Measurements from ENCODE around the gene ARSB. TPM values are rescaled to one million over a fixed set of nuclear protein-coding genes. Genes with fewer than 3 reads are reported as not detected.

The ARSB gene
- total RNA-seq, 1 experiment from 2014 or later: 8.4 TPM

DNA sequence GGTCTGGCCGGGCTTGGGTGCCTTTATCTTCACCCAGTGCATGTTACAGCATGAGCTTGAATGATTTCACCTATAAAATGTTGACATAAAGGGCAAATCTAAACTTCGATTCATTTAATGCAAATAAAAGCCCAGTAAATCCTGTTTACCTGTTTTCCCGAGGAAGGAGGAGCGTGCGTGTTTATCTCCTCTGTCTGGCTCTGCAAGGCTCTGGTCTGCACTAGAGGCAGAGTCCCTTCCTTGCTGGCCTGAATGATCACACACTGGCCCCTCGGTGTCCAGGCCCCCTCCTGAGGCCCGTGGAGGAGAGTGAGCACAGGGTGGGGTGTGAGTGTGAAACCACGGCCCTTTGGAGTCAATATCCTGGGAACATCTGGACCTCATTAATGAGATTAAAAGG is 211.5 kb downstream of the ARSB start:
- Histone ChIP-seq H3K4me2 (no peak overlapping the region), H3K9me3 (ENCODE audit: insufficient read depth, low read depth) (no peaks in the 10 kb centered on the region), H3K9me2 (ENCODE audit: insufficient read depth) (no peaks in the 10 kb centered on the region), H3K27ac (no peak overlapping the region), H3K79me2 (ENCODE audit: low read depth) (no peaks in the 10 kb centered on the region), H3K27me3 (ENCODE audit: insufficient read depth, low read depth) (no peaks in the 10 kb centered on the region), H3K36me3 (ENCODE audit: low read depth) (no peaks in the 10 kb centered on the region), H3K4me3 (no peak overlapping the region), H3F3A (ENCODE audit: insufficient read depth, low read depth) (peaks cover 3% of the 10 kb centered on the region), H3K4me1 (replicated peaks; ENCODE audit: insufficient read depth) (0 out of 2 replicates have a peak, but pooled peaks cover 6% of the 10 kb centered on the region), H4K20me1 (ENCODE audit: insufficient read depth) (no peaks in the 10 kb centered on the region), H2AFZ (no peak overlapping the region)
- TF ChIP-seq, protein P1, sequence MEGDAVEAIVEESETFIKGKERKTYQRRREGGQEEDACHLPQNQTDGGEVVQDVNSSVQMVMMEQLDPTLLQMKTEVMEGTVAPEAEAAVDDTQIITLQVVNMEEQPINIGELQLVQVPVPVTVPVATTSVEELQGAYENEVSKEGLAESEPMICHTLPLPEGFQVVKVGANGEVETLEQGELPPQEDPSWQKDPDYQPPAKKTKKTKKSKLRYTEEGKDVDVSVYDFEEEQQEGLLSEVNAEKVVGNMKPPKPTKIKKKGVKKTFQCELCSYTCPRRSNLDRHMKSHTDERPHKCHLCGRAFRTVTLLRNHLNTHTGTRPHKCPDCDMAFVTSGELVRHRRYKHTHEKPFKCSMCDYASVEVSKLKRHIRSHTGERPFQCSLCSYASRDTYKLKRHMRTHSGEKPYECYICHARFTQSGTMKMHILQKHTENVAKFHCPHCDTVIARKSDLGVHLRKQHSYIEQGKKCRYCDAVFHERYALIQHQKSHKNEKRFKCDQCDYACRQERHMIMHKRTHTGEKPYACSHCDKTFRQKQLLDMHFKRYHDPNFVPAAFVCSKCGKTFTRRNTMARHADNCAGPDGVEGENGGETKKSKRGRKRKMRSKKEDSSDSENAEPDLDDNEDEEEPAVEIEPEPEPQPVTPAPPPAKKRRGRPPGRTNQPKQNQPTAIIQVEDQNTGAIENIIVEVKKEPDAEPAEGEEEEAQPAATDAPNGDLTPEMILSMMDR (conservative IDR thresholded peaks at IDR 0.05): no peak
- no peak for TF ChIP-seq EZH2 (IDR thresholded peaks at IDR 0.05; ENCODE audit: low read depth)
- DNase-seq: no peak
- CTCF ChIA-PET: no interaction called here
- POLR2A ChIA-PET (ENCODE audit: unreplicated experiment): no interaction called here
- BruUV-seq (replicated peaks): no TSS peak
- intact Hi-C loops (cut with micrococcal nuclease; ENCODE audit: unreplicated experiment): no loop called here

DNA sequence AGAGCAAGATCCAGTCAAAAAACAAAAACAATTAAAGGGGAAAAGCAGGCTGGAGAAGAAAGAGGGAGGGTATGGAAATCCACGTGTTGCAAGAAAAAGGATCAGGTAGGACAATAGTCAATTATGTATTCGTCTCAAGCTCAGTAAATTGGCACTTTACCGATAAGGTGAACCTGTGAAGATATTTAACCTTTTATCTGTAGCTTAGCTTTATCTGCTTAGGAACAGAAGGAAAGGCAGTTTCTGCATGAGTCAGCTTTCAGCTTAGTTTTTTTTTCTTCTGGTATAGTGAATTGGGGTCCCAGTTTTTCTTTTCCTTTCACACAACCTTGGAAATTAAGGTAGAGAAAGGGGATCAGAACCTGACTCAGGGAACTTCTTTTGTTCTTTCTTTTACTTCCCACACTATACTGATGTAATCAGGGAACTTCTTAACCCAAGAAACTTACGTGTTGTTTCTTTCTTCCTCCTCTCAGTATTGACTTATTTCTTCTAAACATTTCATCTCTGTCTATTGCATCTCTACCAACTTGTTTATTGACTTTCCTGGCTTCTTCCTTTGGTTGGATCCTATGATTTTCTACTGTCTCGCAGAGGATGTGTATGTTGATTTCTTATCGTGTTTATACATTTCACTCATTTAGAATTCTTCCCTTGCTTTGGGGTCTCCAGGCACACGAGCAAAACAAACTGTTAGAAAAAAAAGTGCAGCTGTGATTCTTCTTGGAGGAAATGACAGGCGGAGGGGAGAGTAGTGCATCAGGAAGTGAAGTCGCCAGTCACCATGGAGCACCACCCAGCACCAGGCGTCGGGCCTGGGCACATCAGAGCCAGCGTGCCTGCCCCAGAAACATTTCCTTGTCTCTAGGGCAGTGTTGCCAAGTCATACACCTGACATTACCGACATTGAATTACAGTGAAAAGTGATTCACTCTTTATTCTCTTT is 213.6 kb downstream of the ARSB start:
- Histone ChIP-seq H3K4me2 (no peak overlapping the region), H2AFZ (peak overlapping the region; percentile 16; the same call in 1 of the 2 replicates), H3K79me2 (ENCODE audit: low read depth) (no peaks in the 10 kb centered on the region), H3K4me3 (no peak overlapping the region), H3K9me2 (ENCODE audit: insufficient read depth) (no peaks in the 10 kb centered on the region; the same call in 1 of the 2 replicates), H3K9me3 (ENCODE audit: insufficient read depth, low read depth) (no peaks in the 10 kb centered on the region), H3K36me3 (ENCODE audit: low read depth) (no peaks in the 10 kb centered on the region), H3K4me1 (replicated peaks; ENCODE audit: insufficient read depth) (no peaks in the 10 kb centered on the region), H4K20me1 (ENCODE audit: insufficient read depth) (no peaks in the 10 kb centered on the region), H3K27me3 (ENCODE audit: insufficient read depth, low read depth) (no peaks in the 10 kb centered on the region), H3F3A (ENCODE audit: insufficient read depth, low read depth) (peaks cover under 1% of the 10 kb centered on the region), H3K27ac (no peak overlapping the region)
- DNase-seq: peak in 1 of 2 experiments; percentile 41
- TF ChIP-seq, protein P1 (conservative IDR thresholded peaks at IDR 0.05): no peak
- TF ChIP-seq EZH2 (IDR thresholded peaks at IDR 0.05; ENCODE audit: low read depth): no peak
- CTCF ChIA-PET: no interaction called here
- intact Hi-C loops (cut with micrococcal nuclease; ENCODE audit: unreplicated experiment): no loop called here
- no TSS peak for BruUV-seq (replicated peaks)
- POLR2A ChIA-PET (ENCODE audit: unreplicated experiment): no interaction called here

GRCh38 chr5:78768781-78769380 is 216.2 kb downstream of the ARSB start:
- H3K27me3 ChIP-seq (ENCODE audit: insufficient read depth, low read depth): no peaks in the 10 kb centered on the region
- DNase-seq: no peak
- H3K4me1 ChIP-seq (replicated peaks; ENCODE audit: insufficient read depth): no peaks in the 10 kb centered on the region
- no peaks in the 10 kb centered on the region for H3K9me3 ChIP-seq (ENCODE audit: insufficient read depth, low read depth)
- intact Hi-C loops (cut with micrococcal nuclease; ENCODE audit: unreplicated experiment): no loop called here
- H3K9me2 ChIP-seq (ENCODE audit: insufficient read depth): no peaks in the 10 kb centered on the region; the same call in 1 of the 2 replicates
- BruUV-seq (replicated peaks): no TSS peak
- no peak overlapping the region for H3K4me2 ChIP-seq
- H3K27ac ChIP-seq: no peak overlapping the region
- no peaks in the 10 kb centered on the region for H3K36me3 ChIP-seq (ENCODE audit: low read depth)
- CTCF ChIA-PET: no interaction called here
- TF ChIP-seq EZH2 (IDR thresholded peaks at IDR 0.05; ENCODE audit: low read depth): no peak
- TF ChIP-seq, protein P1 (conservative IDR thresholded peaks at IDR 0.05): no peak
- POLR2A ChIA-PET (ENCODE audit: unreplicated experiment): interaction anchor here (0.6 kb wide), 1 partner anchor 131 kb away, joined by 5 read pairs; no protein-coding TSS in a partner anchor
- no peaks in the 10 kb centered on the region for H3K79me2 ChIP-seq (ENCODE audit: low read depth)
- no peak overlapping the region for H3K4me3 ChIP-seq
- H4K20me1 ChIP-seq (ENCODE audit: insufficient read depth): no peaks in the 10 kb centered on the region
- H3F3A ChIP-seq (ENCODE audit: insufficient read depth, low read depth): no peaks in the 10 kb centered on the region; the same call in 1 of the 2 replicates
- no peak overlapping the region for H2AFZ ChIP-seq

All from PC-9 (cell line).